NCI-H1048 (cell line): ENCODE results near the gene UPB1.
"Not testable (repeated sequence)": the region's sequence is repeated elsewhere in the genome, so short reads cannot be mapped to it uniquely, and the experiment has no call there.

Source experiments
- DNase-seq: peaks from one replicate; lab custom pipeline; 2025; lab: John Stamatoyannopoulos, UW

UPB1 gene

GRCh38 chr22:24504540-24504939 is 9.4 kb downstream of the UPB1 start:
- DNase-seq: no peak

- DNase-seq: no peak
Measured at GRCh38 chr22:24504956-24505736, 10.0 kb downstream of the UPB1 start.

GRCh38 chr22:24506802-24507438 is 11.8 kb downstream of the UPB1 start:
- no peak for DNase-seq

GRCh38 chr22:24507716-24508115 is 12.6 kb downstream of the UPB1 start:
- DNase-seq: no peak

- no peak for DNase-seq
Measured at GRCh38 chr22:24510637-24511625, 15.8 kb downstream of the UPB1 start.

GRCh38 chr22:24512043-24512442 is 16.9 kb downstream of the UPB1 start:
- no peak for DNase-seq

- DNase-seq: no peak
Measured at GRCh38 chr22:24513378-24514240, 18.5 kb downstream of the UPB1 start.

- no peak for DNase-seq
Measured at GRCh38 chr22:24514241-24515026, 19.3 kb downstream of the UPB1 start.

GRCh38 chr22:24515027-24515338 is 19.9 kb downstream of the UPB1 start:
- DNase-seq: no peak

- no peak for DNase-seq
Measured at GRCh38 chr22:24516301-24516737, 21.2 kb downstream of the UPB1 start.

GRCh38 chr22:24517446-24517845 is 22.3 kb downstream of the UPB1 start:
- no peak for DNase-seq

- DNase-seq: no peak
Measured at GRCh38 chr22:24518228-24518627, 23.1 kb downstream of the UPB1 start.

- no peak for DNase-seq
Measured at GRCh38 chr22:24518771-24519485, 23.8 kb downstream of the UPB1 start.

GRCh38 chr22:24519496-24519895 is 24.4 kb downstream of the UPB1 start:
- DNase-seq: no peak

- DNase-seq: no peak
Measured at GRCh38 chr22:24521791-24522245, 26.7 kb downstream of the UPB1 start.

- no peak for DNase-seq
Measured at GRCh38 chr22:24523873-24524272, 28.7 kb downstream of the UPB1 start.

GRCh38 chr22:24525416-24526037 is 30.4 kb downstream of the UPB1 start:
- no peak for DNase-seq

- no peak for DNase-seq
Measured at GRCh38 chr22:24526191-24526590, 31.1 kb downstream of the UPB1 start.

- no peak for DNase-seq
Measured at GRCh38 chr22:24529898-24530297, 34.8 kb downstream of the UPB1 start.

GRCh38 chr22:24530968-24531367 is 35.8 kb downstream of the UPB1 start:
- DNase-seq: not testable (repeated sequence)
